ENCODE measurements around the gene GNA12.

- TF ChIP-seq EZH2 (IDR thresholded peaks at IDR 0.05; ENCODE audit: insufficient read depth, poor library complexity, severe bottlenecking), result no peak
- no peak for TF ChIP-seq EZH2phosphoT487 (IDR thresholded peaks at IDR 0.05; ENCODE audit: insufficient read depth, low read depth)
Measured at GRCh38 chr7:2800931-2801688, 43.0 kb downstream of the GNA12 start.

Measured in GM23248 (cell line).